Measurements from ENCODE around the gene KYNU. TPM values are rescaled to one million over a fixed set of nuclear protein-coding genes. Genes with fewer than 3 reads are reported as not detected.
"Not testable (repeated sequence)": the region's sequence is repeated elsewhere in the genome, so short reads cannot be mapped to it uniquely, and the experiment has no call there.

Gene KYNU
- total RNA-seq, 2 donors from 2014 or later = 1.8 to 14.3 TPM

- no peaks in the 10 kb centered on the region for H3K36me3 ChIP-seq
- ATAC-seq (ENCODE audit: insufficient number of reproducible peaks, low FRiP score, low read depth) = no peak
Observed at GRCh38 chr2:142940606-142941223, 63.3 kb downstream of the KYNU start.

GRCh38 chr2:142942690-142943089 is 65.2 kb downstream of the KYNU start:
- Histone ChIP-seq H3K4me3 (no peak overlapping the region), H3K27ac (no peak overlapping the region), H3K9me3 (no peaks in the 10 kb centered on the region), H3K4me1 (ENCODE audit: control insufficient read depth in 1 of 2, low read depth in 2 of 2) (no peaks in the 10 kb centered on the region), H3K27me3 (replicated peaks; ENCODE audit: insufficient read depth) (no peaks in the 10 kb centered on the region), H3K36me3 (no peaks in the 10 kb centered on the region)
- DNase-seq (ENCODE audit: low spot score) (no peak), ATAC-seq (ENCODE audit: insufficient number of reproducible peaks, low FRiP score, low read depth) (no peak)
- no peak for TF ChIP-seq CTCF (IDR thresholded peaks at IDR 0.05)

More at GRCh38 chr2:142940606-142941223, 63.3 kb downstream of the KYNU start:
- no peaks in the 10 kb centered on the region for H3K9me3 ChIP-seq
- H3K27ac ChIP-seq = no peak overlapping the region
- H3K4me3 ChIP-seq = no peak overlapping the region
- no peak for DNase-seq (ENCODE audit: low spot score)
- no peaks in the 10 kb centered on the region for H3K27me3 ChIP-seq (replicated peaks; ENCODE audit: insufficient read depth)
- TF ChIP-seq CTCF (IDR thresholded peaks at IDR 0.05) = no peak
- H3K4me1 ChIP-seq (ENCODE audit: control insufficient read depth in 1 of 2, low read depth in 2 of 2) = no peaks in the 10 kb centered on the region

- ATAC-seq (ENCODE audit: insufficient number of reproducible peaks, low FRiP score, low read depth) = no peak
Observed at GRCh38 chr2:142944264-142944663, 66.8 kb downstream of the KYNU start.

GRCh38 chr2:142944721-142945120 is 67.3 kb downstream of the KYNU start:
- Histone ChIP-seq H3K36me3 (no peaks in the 10 kb centered on the region), H3K27me3 (replicated peaks; ENCODE audit: insufficient read depth) (no peaks in the 10 kb centered on the region), H3K9me3 (no peaks in the 10 kb centered on the region), H3K4me1 (ENCODE audit: control insufficient read depth in 1 of 2, low read depth in 2 of 2) (no peaks in the 10 kb centered on the region), H3K27ac (no peak overlapping the region), H3K4me3 (no peak overlapping the region)
- DNase-seq (ENCODE audit: low spot score) (no peak), ATAC-seq (ENCODE audit: insufficient number of reproducible peaks, low FRiP score, low read depth) (no peak)
- no peak for TF ChIP-seq CTCF (IDR thresholded peaks at IDR 0.05)

More at GRCh38 chr2:142944264-142944663, 66.8 kb downstream of the KYNU start:
- Histone ChIP-seq H3K27ac (no peak overlapping the region), H3K36me3 (no peaks in the 10 kb centered on the region), H3K4me1 (ENCODE audit: control insufficient read depth in 1 of 2, low read depth in 2 of 2) (no peaks in the 10 kb centered on the region), H3K9me3 (no peaks in the 10 kb centered on the region), H3K4me3 (no peak overlapping the region), H3K27me3 (replicated peaks; ENCODE audit: insufficient read depth) (no peaks in the 10 kb centered on the region)
- DNase-seq (ENCODE audit: low spot score) = no peak
- TF ChIP-seq CTCF (IDR thresholded peaks at IDR 0.05) = no peak

- Histone ChIP-seq H3K9me3 (no peaks in the 10 kb centered on the region), H3K4me3 (no peak overlapping the region), H3K27me3 (replicated peaks; ENCODE audit: insufficient read depth) (no peaks in the 10 kb centered on the region), H3K4me1 (ENCODE audit: control insufficient read depth in 1 of 2, low read depth in 2 of 2) (no peaks in the 10 kb centered on the region), H3K27ac (no peak overlapping the region), H3K36me3 (no peaks in the 10 kb centered on the region)
- DNase-seq (ENCODE audit: low spot score) = no peak
- ATAC-seq (ENCODE audit: insufficient number of reproducible peaks, low FRiP score, low read depth) = no peak
- TF ChIP-seq CTCF (IDR thresholded peaks at IDR 0.05) = no peak
Observed at GRCh38 chr2:142946941-142947340, 69.5 kb downstream of the KYNU start.

GRCh38 chr2:142948723-142949122 is 71.3 kb downstream of the KYNU start:
- not testable (repeated sequence) for H3K36me3 ChIP-seq; ATAC-seq (ENCODE audit: insufficient number of reproducible peaks, low FRiP score, low read depth); H3K9me3 ChIP-seq; H3K4me1 ChIP-seq (ENCODE audit: control insufficient read depth in 1 of 2, low read depth in 2 of 2); H3K4me3 ChIP-seq; H3K27ac ChIP-seq; H3K27me3 ChIP-seq (replicated peaks; ENCODE audit: insufficient read depth); DNase-seq (ENCODE audit: low spot score)

GRCh38 chr2:142950323-142950722 is 72.9 kb downstream of the KYNU start:
- H3K27ac ChIP-seq; ATAC-seq (ENCODE audit: insufficient number of reproducible peaks, low FRiP score, low read depth); H3K4me1 ChIP-seq (ENCODE audit: control insufficient read depth in 1 of 2, low read depth in 2 of 2); H3K27me3 ChIP-seq (replicated peaks; ENCODE audit: insufficient read depth); DNase-seq (ENCODE audit: low spot score); H3K9me3 ChIP-seq; H3K4me3 ChIP-seq; H3K36me3 ChIP-seq: not testable (repeated sequence)
